GM18909 (cell line): Measurements from ENCODE around the gene LAMC2.

ENCODE experiments used
- ATAC-seq: cut with Tn5 transposase; IDR thresholded peaks from one replicate; pipeline ENCODE4 v1.9.1; 2021; ENCODE audit warnings: mild to moderate bottlenecking; ENCODE audit not compliant: unreplicated experiment, poor library complexity

The LAMC2 gene

GRCh38 chr1:183281039-183281438 is 95.0 kb downstream of the LAMC2 start:
- no peak for ATAC-seq

GRCh38 chr1:183281553-183282091 is 95.6 kb downstream of the LAMC2 start:
- no peak for ATAC-seq

DNA sequence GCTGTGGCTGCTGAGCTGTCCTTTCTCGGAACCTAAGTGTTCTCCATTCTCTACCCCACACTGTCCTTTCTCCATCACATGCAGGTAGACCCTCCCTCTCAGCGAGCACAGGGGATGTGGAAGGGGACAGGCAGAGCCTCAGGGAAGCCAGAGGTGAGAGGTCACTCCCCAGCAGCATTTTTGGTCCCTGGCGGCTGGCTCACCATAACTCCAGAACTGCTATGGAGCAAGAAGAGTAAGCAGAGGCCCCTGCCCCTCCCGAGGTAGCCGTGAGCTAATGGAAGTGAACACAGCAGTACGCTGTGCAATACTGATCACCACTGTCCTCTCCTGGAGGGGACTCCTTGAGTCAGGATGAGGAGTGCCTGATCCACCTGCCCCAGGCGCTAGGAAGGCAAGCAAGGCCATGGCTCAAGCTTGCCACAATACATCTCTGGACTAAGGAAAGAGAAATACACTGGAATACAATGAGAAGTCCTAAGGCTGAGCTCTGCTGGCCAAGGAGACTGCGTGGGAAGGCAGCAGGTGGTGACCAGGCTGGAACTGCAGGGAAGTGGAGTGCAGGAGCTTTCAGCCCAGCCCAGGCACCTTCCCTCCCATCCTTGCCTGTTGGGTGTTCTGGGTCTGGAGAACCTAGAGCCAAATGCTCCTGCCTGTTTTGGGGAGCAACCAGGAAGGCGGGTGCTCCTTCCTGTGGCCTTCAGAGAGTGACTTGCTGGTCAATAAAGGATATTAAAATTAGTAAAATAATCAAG is 96.2 kb downstream of the LAMC2 start:
- no peak for ATAC-seq

DNA sequence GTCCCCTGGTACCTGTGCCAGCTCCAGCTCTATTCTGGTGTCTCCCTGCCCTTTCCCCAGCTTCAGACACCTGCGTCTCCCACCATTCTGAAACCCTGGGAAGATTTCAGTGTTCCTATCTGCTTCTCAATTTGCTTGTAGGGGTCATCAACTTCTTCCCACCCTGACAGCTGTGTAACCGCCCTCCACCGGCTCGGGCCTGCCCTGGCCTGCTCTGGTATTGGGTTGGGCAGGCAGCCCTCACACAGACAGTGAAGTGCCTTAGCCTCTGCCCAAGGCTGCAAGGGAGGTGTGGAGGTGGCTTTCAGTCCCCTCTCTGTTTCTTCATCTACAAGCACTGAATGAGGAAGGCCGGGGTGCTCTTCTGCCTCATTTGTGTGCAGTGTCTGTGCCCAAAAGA is 97.2 kb downstream of the LAMC2 start:
- no peak for ATAC-seq

DNA sequence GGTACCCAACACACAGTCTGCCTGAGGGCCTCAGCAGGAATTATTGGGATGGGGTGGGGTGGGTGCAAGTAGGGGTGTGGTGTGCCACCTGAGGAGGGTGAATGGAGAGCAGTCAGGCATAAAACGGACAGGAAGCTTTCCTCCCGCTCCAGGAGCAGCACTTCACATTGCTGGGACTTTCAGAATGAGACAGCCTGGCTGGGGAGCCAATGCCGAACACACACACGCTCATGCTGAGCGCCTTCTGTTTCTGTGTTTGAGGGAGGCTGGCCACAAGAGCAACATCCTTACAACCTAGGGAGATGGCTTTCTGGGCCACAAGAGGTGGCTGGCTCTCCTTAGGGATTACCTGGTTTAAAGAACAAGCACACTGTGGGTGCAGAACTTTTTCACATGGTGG is 98.0 kb downstream of the LAMC2 start:
- ATAC-seq: no peak

DNA sequence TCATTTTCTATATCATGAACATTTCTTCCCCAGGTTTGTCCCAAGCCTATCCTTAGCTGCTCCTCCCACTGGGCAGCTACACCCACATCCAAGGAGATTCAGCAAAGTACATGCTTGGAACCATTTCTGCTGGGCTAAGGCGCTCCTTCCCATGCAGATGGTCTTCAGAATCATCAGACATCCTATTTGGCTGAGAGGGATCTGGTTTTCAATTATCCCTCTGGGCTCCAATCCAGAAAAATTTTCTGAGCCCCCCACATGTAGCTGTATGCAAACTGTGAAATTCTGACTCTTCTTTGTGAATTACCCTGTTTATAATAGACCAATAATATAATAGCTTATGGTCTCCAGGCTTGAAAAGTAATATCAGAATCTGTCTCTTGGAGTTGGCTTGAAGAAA is 99.2 kb downstream of the LAMC2 start:
- no peak for ATAC-seq

- no peak for ATAC-seq
Observed at GRCh38 chr1:183285746-183286145, 99.7 kb downstream of the LAMC2 start.

DNA sequence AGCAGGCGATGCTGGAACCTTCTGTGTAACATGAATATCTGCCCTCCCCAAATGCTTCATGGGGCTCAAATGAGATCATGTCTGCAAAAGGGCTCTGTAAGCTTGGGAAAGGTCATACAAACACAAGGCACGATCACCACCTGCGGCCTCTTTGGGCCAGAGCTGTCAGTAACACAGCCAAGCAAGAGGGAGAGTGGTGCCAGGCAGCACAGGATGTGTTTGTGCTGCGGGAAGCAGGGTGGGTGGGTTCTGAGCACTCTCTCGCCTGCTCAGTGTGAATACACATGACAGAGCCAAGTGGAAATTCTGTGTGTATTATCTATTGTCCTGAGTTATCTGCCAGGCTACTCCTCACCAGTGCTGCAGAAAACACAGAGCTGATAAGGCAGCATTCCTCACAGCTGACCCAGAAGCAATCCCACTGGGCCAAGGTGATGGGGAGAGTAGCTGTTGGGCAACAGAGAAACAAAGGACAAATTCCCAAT is 101.2 kb downstream of the LAMC2 start:
- no peak for ATAC-seq

- ATAC-seq: no peak
Observed at GRCh38 chr1:183288583-183288982, 102.5 kb downstream of the LAMC2 start.

DNA sequence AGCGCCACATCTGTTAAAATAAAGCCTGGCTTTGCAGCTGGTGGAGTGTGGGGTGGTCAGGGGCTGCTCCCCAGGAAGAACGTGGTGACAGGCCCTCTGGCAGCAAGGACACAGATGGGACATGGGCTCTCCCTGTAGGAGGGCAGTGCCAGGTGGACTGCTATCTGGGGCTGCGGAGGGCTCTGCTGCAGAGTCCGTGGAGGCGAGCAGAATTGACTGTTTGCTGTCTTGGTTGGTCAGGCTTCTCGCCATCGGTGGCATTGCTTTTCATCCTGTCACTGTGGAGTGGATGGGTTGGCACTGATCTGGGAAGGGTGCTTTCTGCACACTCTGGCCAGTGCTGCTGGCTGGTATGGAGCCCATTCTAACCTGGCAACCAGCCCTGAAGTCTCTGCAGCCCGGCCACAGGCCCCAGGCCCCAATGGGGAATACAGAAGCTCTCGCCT is 103.0 kb downstream of the LAMC2 start:
- ATAC-seq: no peak

- ATAC-seq: no peak
Observed at GRCh38 chr1:183290628-183291027, 104.6 kb downstream of the LAMC2 start.

- no peak for ATAC-seq
Observed at GRCh38 chr1:183291216-183291762, 105.2 kb downstream of the LAMC2 start.

- ATAC-seq: no peak
Observed at GRCh38 chr1:183291802-183292514, 105.9 kb downstream of the LAMC2 start.

GRCh38 chr1:183293241-183293640 is 107.2 kb downstream of the LAMC2 start:
- ATAC-seq: no peak

DNA sequence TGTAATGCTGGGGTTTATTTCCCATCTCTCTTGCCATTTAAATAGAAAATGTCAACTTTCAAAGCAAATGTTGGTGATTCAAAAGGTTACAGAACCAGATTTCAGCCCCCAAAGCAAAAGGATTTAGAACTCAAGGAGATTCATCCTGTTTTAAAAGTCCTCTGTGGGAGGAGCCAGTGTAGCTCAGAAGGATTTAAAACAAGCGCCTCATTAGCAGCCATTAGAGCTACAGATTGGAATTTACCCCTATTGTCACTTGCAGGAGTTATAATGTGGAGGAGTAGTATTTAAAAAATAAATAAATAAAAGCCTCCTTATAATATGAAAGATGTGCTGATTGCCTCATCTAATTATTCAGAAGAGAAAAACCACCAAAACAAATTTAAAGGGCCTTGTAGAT is 107.8 kb downstream of the LAMC2 start:
- no peak for ATAC-seq
